Heart left ventricle (tissue), 16 donors: Measurements from ENCODE around the gene RPTOR. TPM values are rescaled to one million over a fixed set of nuclear protein-coding genes. Genes with fewer than 3 reads are reported as not detected.
A peak's percentile ranks its signal among the peaks of the same experiment; 100 is the strongest.

Experiments
- ATAC-seq, 4 donors: fragments of 200-7000 bp; cut with Tn5 transposase; one replicate each; pipeline ENCODE4 v1.9.1; 2020 to 2022; ENCODE audit warnings: moderate library complexity in 4 of 4, mild to moderate bottlenecking in 3 of 4, moderate number of reproducible peaks in 1 of 4
- DNase-seq, 5 donors: peaks; one replicate each; pipeline ENCODE4 v3.0.0-alpha.2; 2020
- H3K27ac ChIP-seq, 12 donors: fragments of 200-600 bp; sonication (generic) in 4 of 12; one replicate each; pipeline versions ENCODE4 v1.5.0 to v1.8.0; 2016 to 2022; ENCODE audit warnings: mild to moderate bottlenecking in 2 of 12
- H3K27me3 ChIP-seq, 9 donors: fragments of 200-600 bp; sonication (generic) in 2 of 9; one replicate each; pipeline versions ENCODE4 v1.5.1 to v1.8.0; 2016 to 2022; ENCODE audit warnings: mild to moderate bottlenecking in 3 of 9
- H3K36me3 ChIP-seq, 9 donors: fragments of 200-600 bp; sonication (generic) in 2 of 9; one replicate each; pipeline versions ENCODE4 v1.5.0 to v1.8.0; 2018 to 2022; ENCODE audit warnings: mild to moderate bottlenecking in 2 of 9
- H3K4me1 ChIP-seq, 12 donors: fragments of 200-600 bp; sonication (generic) in 4 of 12; one replicate each; pipeline versions ENCODE4 v1.5.0 to v1.8.0; 2016 to 2022; ENCODE audit warnings: mild to moderate bottlenecking in 3 of 12
- H3K4me3 ChIP-seq, 12 donors: fragments of 200-600 bp; sonication (generic) in 4 of 12; one replicate each; pipeline versions ENCODE4 v1.5.0 to v1.8.0; 2017 to 2022; ENCODE audit warnings: mild to moderate bottlenecking in 9 of 12, moderate library complexity in 4 of 12
- H3K9me3 ChIP-seq, 12 donors: fragments of 200-600 bp; sonication (generic) in 4 of 12; one replicate each; pipeline versions ENCODE4 v1.5.0 to v1.8.0; 2016 to 2022; ENCODE audit warnings: mild to moderate bottlenecking in 1 of 12
- POLR2A ChIP-seq, 2 donors: fragments of 450-650 bp; IDR thresholded peaks; one replicate each; pipeline ENCODE4 v1.6.1; 2017; ENCODE audit warnings: antibody characterized with exemption in 2 of 2, mild to moderate bottlenecking in 2 of 2, moderate library complexity in 2 of 2
- WGBS, 4 donors: extraction: QIAGEN DNeasy Blood & Tissue Kit in 2 of 4; methylation state at CpG; one replicate each; pipeline versions ENCODE4 v1.1.5 to v1.1.7; 2013 to 2018; 5-methylcytosine and 5-hydroxymethylcytosine counted together
- intact Hi-C, 10 donors: fragments of 100-400 bp; cut with DNase I; formaldehyde crosslinking; loops; one replicate each; pipeline versions ENCODE4 v1.11.1 to v1.14.2; 2022
- polyA plus RNA-seq, 2 donors: library from polyadenylated mRNA; stranded (reverse); fragments of 200-250 nt; gene quantifications; one replicate each; pipeline ENCODE4 v1.2.3, GENCODE V29; 2013
- total RNA-seq, 9 donors: library from RNA; depleted of rRNA in 2 of 9; stranded (reverse); fragments of >200 nt in 2 of 9; fragmentation: NEBNext Ultra II Directional in 3 of 9; extraction: Animal tissue kit (Norgen Biotek cat#: 25700) in 3 of 9; gene quantifications; one replicate each; pipeline versions ENCODE4 v1.1.0 to v1.2.4, GENCODE V29; 2016 to 2023
- TF ChIP-seq, protein P1 (sequence below), 12 donors: fragments of 200-600 bp; sonication (generic) in 4 of 12; IDR thresholded peaks; one replicate each; pipeline versions ENCODE4 v1.5.0 to v1.8.0; 2018 to 2022; ENCODE audit warnings: antibody characterized with exemption in 12 of 12, mild to moderate bottlenecking in 5 of 12
- donor health status: ischemic (EF 13 %, LVEDD 7.1; RV severe dilation, severe dysfunction).
- donor health status: healthy with polysubstance abuse.
- donor health status: DM: no; HTN: yes; CAD: no.
- donor health status: DM: no; HTN: no; CAD: no.
- donor health status: ischemic (EF 25% LVEDD 6.9; RV normal size, moderate dysfunction).
- donor health status: ischemic (EF 25% LVEDD 5.7; RV mildly dilated, moderate dysfunction).
- donor health status: healthy.
- donor health status: DM: yes; HTN: yes; CAD: no.
- donor health status: ischemic (EF 35%, LVEDD 5.7; RV mildly dilated, moderate dysfunction).
- donor health status: nonischemic (EF 11% LVEDD 7.7; RV severe dilation, severe dysfunction).
- donor health status: DM: yes; HTN: yes; CAD: no.
- donor health status: PGD.
- donor health status: ischemic (EF 29% LVEDD 5.4; RV normal size, mild dysfunction).
- donor health status: nonischemic (EF 23%, LVEDD 6.1; RV moderate dilation, normal function).

RPTOR gene
- total and polyA plus RNA-seq, 11 donors: 14.7 to 31.7 (median 26.0) TPM

DNA sequence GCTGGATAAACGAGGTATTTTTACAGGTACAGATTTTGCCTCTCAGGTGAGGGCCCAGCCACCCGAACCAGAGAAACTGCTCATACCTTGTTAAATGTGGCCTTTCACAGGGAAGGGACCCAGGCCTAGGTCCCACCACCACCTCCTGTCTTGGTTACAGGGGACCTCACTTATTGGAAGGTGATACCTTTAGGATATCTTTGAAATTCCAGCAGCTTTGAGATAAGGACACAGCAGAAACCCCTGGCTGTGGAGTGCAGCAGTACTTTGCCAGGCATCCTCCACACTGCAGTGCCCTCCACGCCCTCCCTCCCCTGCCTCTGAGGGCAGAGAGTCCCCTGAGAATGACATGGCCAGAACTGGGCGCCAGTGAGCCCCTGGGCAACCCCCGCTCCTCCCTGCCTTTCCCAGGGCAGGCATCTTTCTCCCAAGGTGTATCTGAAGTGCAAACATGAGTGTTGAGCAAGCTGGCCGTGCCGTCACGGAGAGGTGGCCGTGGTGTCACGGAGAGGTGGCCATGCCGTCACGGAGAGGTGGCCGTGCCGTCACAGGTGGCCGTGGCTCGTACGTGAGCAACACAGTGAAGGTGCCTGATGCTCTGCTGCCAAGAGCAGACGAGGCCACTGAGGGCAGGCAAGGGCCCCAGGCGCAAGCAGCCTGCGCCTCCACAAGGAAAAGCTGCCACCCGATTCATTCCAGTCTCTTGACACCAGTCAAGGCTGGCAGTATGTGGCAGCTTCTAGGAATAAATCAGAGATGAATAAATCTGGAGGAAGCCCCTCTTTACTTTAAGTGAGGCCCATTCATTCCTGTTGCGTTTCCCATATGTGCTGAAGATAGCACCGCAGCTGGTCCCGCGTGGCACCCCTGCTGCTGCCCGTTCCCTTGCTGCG lies 312.5 kb downstream of the RPTOR start:
- WGBS, 4 donors: 96 to 97% (median 96%) methylated on average over 23 to 27 of the region's 27 CpGs
- intact Hi-C loops: loop anchor here in 1 of 10 donors (10.0 kb wide), 1 partner anchor 432 kb away; no protein-coding TSS in a partner anchor
- Histone ChIP-seq H3K36me3 (peaks cover 0 to 14% (median 3%) of the 10 kb centered on the region in 9 donors), H3K9me3 (no peaks in the 10 kb centered on the region), H3K27ac (peak overlapping the region in 5 of 12 donors; percentile 14 to 74 (median 40)), H3K27me3 (no peaks in the 10 kb centered on the region), H3K4me3 (no peak overlapping the region), H3K4me1 (peaks cover 0 to 43% (median 10%) of the 10 kb centered on the region in 12 donors)
- TF ChIP-seq, protein P1, sequence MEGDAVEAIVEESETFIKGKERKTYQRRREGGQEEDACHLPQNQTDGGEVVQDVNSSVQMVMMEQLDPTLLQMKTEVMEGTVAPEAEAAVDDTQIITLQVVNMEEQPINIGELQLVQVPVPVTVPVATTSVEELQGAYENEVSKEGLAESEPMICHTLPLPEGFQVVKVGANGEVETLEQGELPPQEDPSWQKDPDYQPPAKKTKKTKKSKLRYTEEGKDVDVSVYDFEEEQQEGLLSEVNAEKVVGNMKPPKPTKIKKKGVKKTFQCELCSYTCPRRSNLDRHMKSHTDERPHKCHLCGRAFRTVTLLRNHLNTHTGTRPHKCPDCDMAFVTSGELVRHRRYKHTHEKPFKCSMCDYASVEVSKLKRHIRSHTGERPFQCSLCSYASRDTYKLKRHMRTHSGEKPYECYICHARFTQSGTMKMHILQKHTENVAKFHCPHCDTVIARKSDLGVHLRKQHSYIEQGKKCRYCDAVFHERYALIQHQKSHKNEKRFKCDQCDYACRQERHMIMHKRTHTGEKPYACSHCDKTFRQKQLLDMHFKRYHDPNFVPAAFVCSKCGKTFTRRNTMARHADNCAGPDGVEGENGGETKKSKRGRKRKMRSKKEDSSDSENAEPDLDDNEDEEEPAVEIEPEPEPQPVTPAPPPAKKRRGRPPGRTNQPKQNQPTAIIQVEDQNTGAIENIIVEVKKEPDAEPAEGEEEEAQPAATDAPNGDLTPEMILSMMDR (IDR thresholded peaks at IDR 0.05): no peak
- no peak for TF ChIP-seq POLR2A (IDR thresholded peaks at IDR 0.05)
- ATAC-seq: no peak
- no peak for DNase-seq

DNA sequence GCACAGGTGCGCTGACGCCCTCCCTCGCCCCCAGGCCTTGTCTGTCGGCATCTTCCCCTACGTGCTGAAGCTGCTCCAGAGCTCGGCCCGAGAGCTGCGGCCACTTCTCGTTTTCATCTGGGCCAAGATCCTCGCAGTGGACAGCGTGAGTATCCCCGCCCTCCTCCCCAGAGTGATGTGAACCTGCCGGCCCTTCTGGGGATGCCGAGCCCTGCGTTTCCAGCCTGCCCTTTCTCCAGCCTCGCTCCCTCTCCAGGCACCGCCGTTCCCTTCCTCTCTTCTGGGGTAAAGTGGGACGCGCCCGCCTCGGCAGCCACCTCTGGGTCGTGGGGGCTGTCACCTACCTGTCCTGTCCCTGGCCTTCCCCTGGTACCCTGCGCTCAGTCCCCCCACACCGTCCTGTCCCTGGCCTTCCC lies 313.1 kb downstream of the RPTOR start:
- 96 to 98% (median 96%) methylated on average over 25 of the region's 25 CpGs for WGBS, 4 donors
- Histone ChIP-seq H3K27ac (no peak overlapping the region), H3K36me3 (peaks cover 0 to 17% (median 3%) of the 10 kb centered on the region in 9 donors), H3K4me3 (no peak overlapping the region), H3K27me3 (no peaks in the 10 kb centered on the region), H3K9me3 (no peaks in the 10 kb centered on the region), H3K4me1 (peaks cover 0 to 43% (median 10%) of the 10 kb centered on the region in 12 donors)
- DNase-seq (no peak), ATAC-seq (no peak)
- TF ChIP-seq POLR2A (IDR thresholded peaks at IDR 0.05): no peak
- TF ChIP-seq, protein P1 (IDR thresholded peaks at IDR 0.05): no peak
- intact Hi-C loops: loop anchor here in 1 of 10 donors (10.0 kb wide), 1 partner anchor 433 kb away; no protein-coding TSS in a partner anchor

DNA sequence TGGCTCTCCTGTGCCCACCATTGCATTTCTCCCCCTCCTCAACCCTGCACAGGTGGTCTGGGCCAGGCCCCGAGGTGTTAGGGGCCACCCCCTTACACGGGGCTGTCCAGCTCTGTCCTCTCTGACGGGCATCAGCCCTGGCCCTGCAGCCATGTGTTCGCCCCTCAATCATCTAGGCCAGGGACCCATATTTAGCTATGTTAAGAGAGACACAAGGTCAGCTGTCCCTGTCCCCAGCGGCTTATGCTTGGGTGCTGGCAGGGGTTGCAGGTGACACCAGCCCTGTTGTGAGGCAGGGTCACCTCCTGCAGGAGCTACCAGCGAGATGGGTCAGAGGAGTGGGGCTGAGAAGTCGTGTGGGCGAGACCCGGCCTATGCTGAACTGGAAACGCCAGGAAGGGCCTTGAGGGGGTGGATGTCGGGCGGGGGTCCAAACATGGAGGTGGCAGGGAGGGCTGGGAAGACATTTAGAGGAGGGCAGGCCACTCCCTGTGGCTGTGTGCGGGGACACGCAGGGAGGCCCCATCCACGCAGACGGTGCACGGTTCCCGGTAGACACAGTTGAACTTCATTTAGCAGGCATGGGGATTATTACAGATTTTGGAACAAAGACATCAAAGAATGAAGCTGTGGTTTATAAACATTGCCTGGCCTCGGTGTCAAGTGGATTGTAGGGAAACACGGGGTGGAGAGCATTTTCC lies 313.8 kb downstream of the RPTOR start:
- no peak for DNase-seq
- intact Hi-C loops: loop anchor here in 1 of 10 donors (10.0 kb wide), 1 partner anchor 434 kb away; no protein-coding TSS in a partner anchor
- 89 to 93% (median 91%) methylated on average over 20 of the region's 20 CpGs for WGBS, 4 donors

More for the DNA sequence above, 313.8 kb downstream of the RPTOR start:
- Histone ChIP-seq H3K4me3 (no peak overlapping the region), H3K36me3 (peaks cover 0 to 22% (median 3%) of the 10 kb centered on the region in 9 donors), H3K4me1 (peaks cover 0 to 43% (median 10%) of the 10 kb centered on the region in 12 donors), H3K27me3 (no peaks in the 10 kb centered on the region), H3K27ac (peak overlapping the region in 2 of 12 donors; percentile 31 to 63), H3K9me3 (no peaks in the 10 kb centered on the region)
- ATAC-seq: no peak
- TF ChIP-seq POLR2A (IDR thresholded peaks at IDR 0.05): no peak
- TF ChIP-seq, protein P1 (IDR thresholded peaks at IDR 0.05): no peak
